A549 (cell line): ENCODE data around the gene OR10AD1. TPM values are rescaled to one million over a fixed set of nuclear protein-coding genes. Genes with fewer than 3 reads are reported as not detected.

Source experiments
- ATAC-seq, 2 experiments: fragments of 200-7000 bp in 1 of 2; fragments of >200 bp in 1 of 2; cut with Nextera tagmentation in 1 of 2; cut with Tn5 transposase in 1 of 2; 3 replicates each; pipeline versions ENCODE4 v1.8.0 to v1.9.1; 2018 to 2020; ENCODE audit warnings: mild to moderate bottlenecking in 1 of 2, moderate library complexity in 1 of 2
- CTCF ChIA-PET: fragments of 300-600 bp; sonication (Branson Sonifier 250); formaldehyde crosslinking; extraction: SDS; loops from one replicate; lab custom pipeline; 2021; ENCODE audit warnings: antibody characterized with exemption, inconsistent platforms; lab: Yijun Ruan, JAX
- POLR2A ChIA-PET: fragments of 350-600 bp; formaldehyde crosslinking; extraction: SDS; loops from one replicate; lab custom pipeline; 2021; ENCODE audit warnings: antibody characterized with exemption, inconsistent platforms; lab: Yijun Ruan, JAX
- DNase-seq, 2 experiments: peaks; one replicate each; pipeline versions ENCODE4 v3.0.0 to v3.0.0-alpha.2; 2011 to 2016; ENCODE audit warnings: low read depth in 1 of 2, low spot score in 1 of 2
- FAIRE-seq: peaks from 2 replicates; lab custom pipeline; 2011; peaks lifted over from hg19 to GRCh38; lab: Jason Lieb, UNC
- H3K27ac ChIP-seq, 2 experiments: fragments of >200 bp; sonication (Bioruptor Twin); formaldehyde crosslinking; 3 replicates each; pipeline ENCODE4 v1.5.1; 2016 to 2017
- H3K4me1 ChIP-seq: fragments of >200 bp; sonication (Bioruptor Twin); formaldehyde crosslinking; 3 replicates; pipeline ENCODE4 v1.6.1; 2016
- H3K4me2 ChIP-seq: fragments of >200 bp; sonication (Bioruptor Twin); formaldehyde crosslinking; 3 replicates; pipeline ENCODE4 v1.6.1; 2016
- H3K4me3 ChIP-seq: fragments of >200 bp; sonication (Bioruptor Twin); formaldehyde crosslinking; 3 replicates; pipeline ENCODE4 v1.5.1; 2016
- H3K9me3 ChIP-seq: fragments of >200 bp; sonication (Bioruptor Twin); formaldehyde crosslinking; 3 replicates; pipeline ENCODE4 v1.6.1; 2016
- CBX2 ChIP-seq: fragments of 200-600 bp; sonication (generic); IDR thresholded peaks from 2 replicates; pipeline ENCODE4 v1.6.1; 2016; ENCODE audit warnings: low read depth, mild to moderate bottlenecking, borderline replicate concordance
- CHD2 ChIP-seq: fragments of 150-350 bp; IDR thresholded peaks from 2 replicates; pipeline ENCODE4 v1.6.1; 2014; ENCODE audit warnings: low read length; ENCODE audit not compliant: partially characterized antibody
- EHMT2 ChIP-seq: fragments of 200-600 bp; sonication (generic); IDR thresholded peaks from 2 replicates; pipeline ENCODE4 v1.6.1; 2016; ENCODE audit warnings: antibody characterized with exemption, low read depth, mild to moderate bottlenecking, moderate library complexity
- EP300 ChIP-seq, 2 experiments: fragments of >200 bp; sonication (Bioruptor Twin); formaldehyde crosslinking; IDR thresholded peaks; 2 replicates in 1 of 2; 3 replicates in 1 of 2; pipeline ENCODE4 v1.6.1; 2016 to 2017
- MAZ ChIP-seq: fragments of 150-350 bp; IDR thresholded peaks from 2 replicates; pipeline ENCODE4 v1.6.1; 2014; ENCODE audit warnings: antibody characterized with exemption, low read depth, low read length, borderline replicate concordance
- NFE2L2 ChIP-seq: fragments of 150-350 bp; conservative IDR thresholded peaks from 2 replicates; pipeline ENCODE4 v1.6.1; 2014; ENCODE audit warnings: low read length
- NR3C1 ChIP-seq: fragments of >200 bp; sonication (Bioruptor Twin); formaldehyde crosslinking; IDR thresholded peaks from 3 replicates; pipeline ENCODE4 v1.6.1; 2017
- POLR2A ChIP-seq: IDR thresholded peaks from 2 replicates; pipeline ENCODE4 v1.6.1; 2012; ENCODE audit warnings: mild to moderate bottlenecking, low read length
- RCOR1 ChIP-seq: fragments of 150-350 bp; IDR thresholded peaks from 2 replicates; pipeline ENCODE4 v1.6.1; 2014; ENCODE audit warnings: antibody characterized with exemption, low read length, low read depth
- RFX5 ChIP-seq: fragments of 450-650 bp; IDR thresholded peaks from 2 replicates; pipeline ENCODE4 v1.7.1; 2014; ENCODE audit warnings: antibody characterized with exemption, mild to moderate bottlenecking, moderate library complexity
- WGBS: methylation state at CpG from one replicate; pipeline ENCODE4 v1.1.6; 2017; ENCODE audit errors: missing lambda C conversion rate; 5-methylcytosine and 5-hydroxymethylcytosine counted together
- polyA plus RNA-seq, 4 experiments: library from polyadenylated mRNA; depleted of rRNA in 3 of 4; stranded (reverse); fragments of >200 nt; fragmentation: RNase III in 1 of 4; extraction: RNeasy Plus Mini Kit Qiagen cat#74134 plus additional on column Dnase treatment in 1 of 4; gene quantifications; 2 replicates in 3 of 4; 3 replicates in 1 of 4; pipeline ENCODE4 v1.2.3, GENCODE V29; 2011 to 2017
- TF ChIP-seq, protein P1 (sequence below): fragments of 250-450 bp; sonication (Bioruptor Pico); IDR thresholded peaks from 2 replicates; pipeline ENCODE4 v1.5.0; 2020; ENCODE audit warnings: low read depth, mild to moderate bottlenecking, moderate library complexity
- TF ChIP-seq, protein P2 (sequence below): fragments of 450-650 bp; IDR thresholded peaks from 2 replicates; pipeline ENCODE4 v1.6.1; 2014; ENCODE audit warnings: antibody characterized with exemption
- TF ChIP-seq, protein P3 (sequence below): fragments of >200 bp; sonication (Bioruptor Twin); formaldehyde crosslinking; IDR thresholded peaks from 2 replicates; pipeline ENCODE4 v1.6.1; 2016
- TF ChIP-seq, protein P4 (sequence below): fragments of >200 bp; sonication (Bioruptor Twin); formaldehyde crosslinking; IDR thresholded peaks from 3 replicates; pipeline ENCODE4 v1.6.1; 2016
- TF ChIP-seq, protein P5 (sequence below): IDR thresholded peaks from 2 replicates; pipeline ENCODE4 v1.6.1; 2012
- TF ChIP-seq, protein P6 (sequence below): IDR thresholded peaks from 2 replicates; pipeline ENCODE4 v1.6.1; 2012; ENCODE audit warnings: low read depth, borderline replicate concordance
- TF ChIP-seq, protein P7 (sequence below): IDR thresholded peaks from 2 replicates; pipeline ENCODE4 v1.6.1; 2012

OR10AD1 gene
- polyA plus RNA-seq, 2 of the 4 experiments (the other 2 are of a cell fraction), result not detected

DNA sequence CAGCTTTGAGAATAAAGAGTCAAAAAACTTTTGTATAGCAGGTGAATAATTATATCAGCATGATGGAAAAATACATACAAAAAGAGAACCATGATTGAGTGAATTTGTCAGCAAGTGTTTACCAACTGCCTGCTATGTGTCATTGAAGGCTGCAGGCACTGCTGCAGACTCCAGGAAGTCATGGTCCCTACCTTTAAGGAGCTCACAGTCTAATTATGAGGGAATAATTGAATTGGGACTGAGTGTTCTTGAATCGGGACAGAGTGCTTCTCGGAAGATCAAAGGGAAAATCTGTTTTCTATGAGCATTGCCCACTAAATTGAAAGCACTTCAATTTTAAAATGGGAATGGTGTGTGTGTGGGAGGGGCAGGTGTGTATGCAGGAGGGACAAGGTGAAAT is 9.5 kb downstream of the OR10AD1 start:
- FAIRE-seq (no peak), ATAC-seq (no peak), DNase-seq (no peak)
- Histone ChIP-seq H3K27ac (no peak overlapping the region), H3K4me1 (peaks cover 34% of the 10 kb centered on the region; the same call in 2 of the 3 replicates), H3K9me3 (no peaks in the 10 kb centered on the region), H3K4me3 (no peak overlapping the region), H3K4me2 (0 out of 3 replicates have a peak overlapping the region, but pooled peaks have one; percentile 4)
- CTCF ChIA-PET, result interaction anchor here (0.7 to 1.5 kb wide), 2 partner anchors 9 to 11 kb away, joined by 4 read pairs; partner anchors contain the start of gene CCDC184
- TF ChIP-seq POLR2A, result no peak
- TF ChIP-seq MAZ, result no peak
- TF ChIP-seq, protein P1, sequence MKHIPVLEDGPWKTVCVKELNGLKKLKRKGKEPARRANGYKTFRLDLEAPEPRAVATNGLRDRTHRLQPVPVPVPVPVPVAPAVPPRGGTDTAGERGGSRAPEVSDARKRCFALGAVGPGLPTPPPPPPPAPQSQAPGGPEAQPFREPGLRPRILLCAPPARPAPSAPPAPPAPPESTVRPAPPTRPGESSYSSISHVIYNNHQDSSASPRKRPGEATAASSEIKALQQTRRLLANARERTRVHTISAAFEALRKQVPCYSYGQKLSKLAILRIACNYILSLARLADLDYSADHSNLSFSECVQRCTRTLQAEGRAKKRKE, result no peak
- TF ChIP-seq, protein P2, sequence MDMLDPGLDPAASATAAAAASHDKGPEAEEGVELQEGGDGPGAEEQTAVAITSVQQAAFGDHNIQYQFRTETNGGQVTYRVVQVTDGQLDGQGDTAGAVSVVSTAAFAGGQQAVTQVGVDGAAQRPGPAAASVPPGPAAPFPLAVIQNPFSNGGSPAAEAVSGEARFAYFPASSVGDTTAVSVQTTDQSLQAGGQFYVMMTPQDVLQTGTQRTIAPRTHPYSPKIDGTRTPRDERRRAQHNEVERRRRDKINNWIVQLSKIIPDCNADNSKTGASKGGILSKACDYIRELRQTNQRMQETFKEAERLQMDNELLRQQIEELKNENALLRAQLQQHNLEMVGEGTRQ, result no peak
- TF ChIP-seq, protein P3, sequence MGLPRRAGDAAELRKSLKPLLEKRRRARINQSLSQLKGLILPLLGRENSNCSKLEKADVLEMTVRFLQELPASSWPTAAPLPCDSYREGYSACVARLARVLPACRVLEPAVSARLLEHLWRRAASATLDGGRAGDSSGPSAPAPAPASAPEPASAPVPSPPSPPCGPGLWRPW, result no peak
- TF ChIP-seq EP300 (IDR thresholded peaks at IDR 0.05), result no peak
- WGBS, result 69% methylated on average over 2 of the region's 2 CpGs
- POLR2A ChIA-PET, result no interaction called here

DNA sequence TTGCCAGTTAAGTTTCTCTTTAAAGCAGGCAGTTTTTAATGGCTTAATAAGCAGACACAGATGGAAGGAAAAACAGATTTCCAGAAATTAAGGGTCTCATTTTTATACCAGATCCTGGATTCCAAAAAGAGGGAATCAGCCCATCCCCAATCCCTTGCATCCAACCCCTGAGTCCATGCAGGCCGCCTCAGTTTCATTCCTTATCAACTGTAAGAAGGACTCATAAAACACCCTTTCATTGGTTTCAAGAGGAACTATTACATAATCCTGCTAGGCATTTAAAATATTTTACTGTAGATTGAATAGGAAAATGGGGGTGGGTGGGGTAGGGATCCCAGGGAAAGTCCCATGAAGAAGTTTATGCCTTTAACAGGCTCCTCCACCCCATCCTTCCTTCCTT is 10.2 kb downstream of the OR10AD1 start:
- POLR2A ChIA-PET, result no interaction called here
- WGBS, result 64% methylated on average over 1 of the region's 1 CpG
- Histone ChIP-seq H3K4me2 (no peak overlapping the region), H3K27ac (no peak overlapping the region), H3K4me3 (no peak overlapping the region)
- no peak for FAIRE-seq
- ATAC-seq, result no peak
- TF ChIP-seq, protein P4, sequence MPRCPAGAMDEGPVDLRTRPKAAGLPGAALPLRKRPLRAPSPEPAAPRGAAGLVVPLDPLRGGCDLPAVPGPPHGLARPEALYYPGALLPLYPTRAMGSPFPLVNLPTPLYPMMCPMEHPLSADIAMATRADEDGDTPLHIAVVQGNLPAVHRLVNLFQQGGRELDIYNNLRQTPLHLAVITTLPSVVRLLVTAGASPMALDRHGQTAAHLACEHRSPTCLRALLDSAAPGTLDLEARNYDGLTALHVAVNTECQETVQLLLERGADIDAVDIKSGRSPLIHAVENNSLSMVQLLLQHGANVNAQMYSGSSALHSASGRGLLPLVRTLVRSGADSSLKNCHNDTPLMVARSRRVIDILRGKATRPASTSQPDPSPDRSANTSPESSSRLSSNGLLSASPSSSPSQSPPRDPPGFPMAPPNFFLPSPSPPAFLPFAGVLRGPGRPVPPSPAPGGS, result no peak
- TF ChIP-seq, protein P1, result no peak
- TF ChIP-seq EHMT2, result no peak
- TF ChIP-seq CBX2, result no peak
- TF ChIP-seq, protein P5, sequence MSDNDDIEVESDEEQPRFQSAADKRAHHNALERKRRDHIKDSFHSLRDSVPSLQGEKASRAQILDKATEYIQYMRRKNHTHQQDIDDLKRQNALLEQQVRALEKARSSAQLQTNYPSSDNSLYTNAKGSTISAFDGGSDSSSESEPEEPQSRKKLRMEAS, result no peak
- TF ChIP-seq EP300 (IDR thresholded peaks at IDR 0.05), result no peak
- TF ChIP-seq MAZ, result no peak
- TF ChIP-seq, protein P3, result no peak
- TF ChIP-seq, protein P6, sequence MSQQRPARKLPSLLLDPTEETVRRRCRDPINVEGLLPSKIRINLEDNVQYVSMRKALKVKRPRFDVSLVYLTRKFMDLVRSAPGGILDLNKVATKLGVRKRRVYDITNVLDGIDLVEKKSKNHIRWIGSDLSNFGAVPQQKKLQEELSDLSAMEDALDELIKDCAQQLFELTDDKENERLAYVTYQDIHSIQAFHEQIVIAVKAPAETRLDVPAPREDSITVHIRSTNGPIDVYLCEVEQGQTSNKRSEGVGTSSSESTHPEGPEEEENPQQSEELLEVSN, result no peak
- TF ChIP-seq, all 56 proteins: peak for 0
- Histone ChIP-seq H3K4me1 (peaks cover 34% of the 10 kb centered on the region; the same call in 2 of the 3 replicates), H3K9me3 (no peaks in the 10 kb centered on the region)
- CTCF ChIA-PET, result interaction anchor here (0.6 to 1.5 kb wide), 5 partner anchors 9 to 429 kb away, joined by 3 to 4 read pairs (median 4); partner anchors contain the start of gene CCDC184
- no peak for DNase-seq

DNA sequence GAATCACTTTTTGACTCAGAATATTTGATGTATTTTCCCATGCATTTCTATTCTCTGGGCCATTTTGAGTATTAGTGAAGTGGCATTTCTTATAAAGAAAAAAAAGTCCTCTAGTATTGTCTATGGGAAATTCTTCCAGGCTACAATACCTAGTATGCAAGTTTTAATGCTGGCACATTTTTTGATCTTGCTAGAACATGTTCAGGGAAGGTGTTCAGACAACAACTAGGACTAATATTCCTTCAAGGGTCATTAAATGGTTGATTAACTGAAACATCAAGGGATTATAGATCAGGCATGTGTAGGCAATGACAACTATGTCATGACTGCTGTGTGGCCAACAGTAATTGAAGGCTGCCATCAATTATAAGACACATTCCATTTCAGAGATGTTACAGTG is 12.0 kb downstream of the OR10AD1 start:
- POLR2A ChIA-PET, result no interaction called here
- Histone ChIP-seq H3K27ac (no peak overlapping the region), H3K9me3 (no peaks in the 10 kb centered on the region), H3K4me2 (no peak overlapping the region), H3K4me1 (peaks cover 22% of the 10 kb centered on the region; the same call in 2 of the 3 replicates), H3K4me3 (no peak overlapping the region)
- DNase-seq, result no peak
- no peak for FAIRE-seq
- CTCF ChIA-PET, result no interaction called here
- no peak for ATAC-seq
- TF ChIP-seq, protein P7, sequence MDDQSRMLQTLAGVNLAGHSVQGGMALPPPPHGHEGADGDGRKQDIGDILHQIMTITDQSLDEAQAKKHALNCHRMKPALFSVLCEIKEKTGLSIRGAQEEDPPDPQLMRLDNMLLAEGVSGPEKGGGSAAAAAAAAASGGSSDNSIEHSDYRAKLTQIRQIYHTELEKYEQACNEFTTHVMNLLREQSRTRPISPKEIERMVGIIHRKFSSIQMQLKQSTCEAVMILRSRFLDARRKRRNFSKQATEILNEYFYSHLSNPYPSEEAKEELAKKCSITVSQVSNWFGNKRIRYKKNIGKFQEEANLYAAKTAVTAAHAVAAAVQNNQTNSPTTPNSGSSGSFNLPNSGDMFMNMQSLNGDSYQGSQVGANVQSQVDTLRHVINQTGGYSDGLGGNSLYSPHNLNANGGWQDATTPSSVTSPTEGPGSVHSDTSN, result no peak
- no peak for TF ChIP-seq NR3C1
- TF ChIP-seq RFX5, result no peak
- TF ChIP-seq, protein P1, result no peak
- no peak for TF ChIP-seq CBX2
- TF ChIP-seq NFE2L2, result no peak
- no peak for TF ChIP-seq MAZ
- no peak for TF ChIP-seq RCOR1
- TF ChIP-seq, protein P4, result no peak
- TF ChIP-seq CHD2, result no peak
